ENCODE results near the gene ERBB2.

Gene ERBB2

DNA sequence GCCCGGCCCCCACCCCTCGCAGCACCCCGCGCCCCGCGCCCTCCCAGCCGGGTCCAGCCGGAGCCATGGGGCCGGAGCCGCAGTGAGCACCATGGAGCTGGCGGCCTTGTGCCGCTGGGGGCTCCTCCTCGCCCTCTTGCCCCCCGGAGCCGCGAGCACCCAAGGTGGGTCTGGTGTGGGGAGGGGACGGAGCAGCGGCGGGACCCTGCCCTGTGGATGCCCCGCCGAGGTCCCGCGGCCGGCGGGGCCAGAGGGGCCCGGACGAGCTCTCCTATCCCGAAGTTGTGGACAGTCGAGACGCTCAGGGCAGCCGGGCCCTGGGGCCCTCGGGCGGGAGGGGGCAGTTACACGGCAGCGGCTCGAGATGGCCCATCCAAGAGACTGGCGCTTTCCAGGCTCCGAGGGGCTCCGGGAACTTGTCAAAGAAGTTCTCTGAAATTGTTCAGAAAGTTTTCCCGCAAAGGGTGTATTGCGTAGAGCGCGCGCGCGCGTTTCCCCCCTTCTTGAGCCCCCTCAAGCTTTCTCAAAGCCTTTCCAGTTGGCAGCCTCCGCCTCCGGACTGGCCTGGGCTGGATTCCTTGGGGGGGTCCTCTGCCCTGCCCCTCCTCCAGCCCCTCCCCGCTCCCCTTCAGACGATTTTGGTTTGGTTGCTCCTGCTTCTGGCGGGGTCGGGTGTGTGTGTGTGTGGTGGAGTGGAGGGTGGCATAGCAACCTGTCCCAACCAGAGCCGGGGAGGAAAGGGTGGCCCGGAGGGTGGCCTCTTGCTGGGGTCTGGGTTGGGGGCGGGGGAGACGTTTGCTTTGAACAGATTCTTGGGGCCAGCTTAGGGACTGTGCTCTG lies 504 bp downstream of the ERBB2 start:
- Histone ChIP-seq H3K27ac (ENCODE audit: low read depth, low read length) (no peak overlapping the region), H3K36me3 (ENCODE audit: insufficient read depth, low read length) (no peaks in the 10 kb centered on the region), H3K4me3 (ENCODE audit: low read depth, low read length) (peak overlapping the region; percentile 90), H3K79me2 (ENCODE audit: control insufficient read depth, insufficient read depth, low read length, unreplicated experiment) (peaks cover 21% of the 10 kb centered on the region), H3K27me3 (ENCODE audit: insufficient read depth, low read length) (no peaks in the 10 kb centered on the region), H3K4me1 (ENCODE audit: control insufficient read depth, insufficient read depth, low read length, unreplicated experiment) (peaks cover 3% of the 10 kb centered on the region), H2AFZ (ENCODE audit: low read length, unreplicated experiment) (peak overlapping the region; percentile 87)

DNA sequence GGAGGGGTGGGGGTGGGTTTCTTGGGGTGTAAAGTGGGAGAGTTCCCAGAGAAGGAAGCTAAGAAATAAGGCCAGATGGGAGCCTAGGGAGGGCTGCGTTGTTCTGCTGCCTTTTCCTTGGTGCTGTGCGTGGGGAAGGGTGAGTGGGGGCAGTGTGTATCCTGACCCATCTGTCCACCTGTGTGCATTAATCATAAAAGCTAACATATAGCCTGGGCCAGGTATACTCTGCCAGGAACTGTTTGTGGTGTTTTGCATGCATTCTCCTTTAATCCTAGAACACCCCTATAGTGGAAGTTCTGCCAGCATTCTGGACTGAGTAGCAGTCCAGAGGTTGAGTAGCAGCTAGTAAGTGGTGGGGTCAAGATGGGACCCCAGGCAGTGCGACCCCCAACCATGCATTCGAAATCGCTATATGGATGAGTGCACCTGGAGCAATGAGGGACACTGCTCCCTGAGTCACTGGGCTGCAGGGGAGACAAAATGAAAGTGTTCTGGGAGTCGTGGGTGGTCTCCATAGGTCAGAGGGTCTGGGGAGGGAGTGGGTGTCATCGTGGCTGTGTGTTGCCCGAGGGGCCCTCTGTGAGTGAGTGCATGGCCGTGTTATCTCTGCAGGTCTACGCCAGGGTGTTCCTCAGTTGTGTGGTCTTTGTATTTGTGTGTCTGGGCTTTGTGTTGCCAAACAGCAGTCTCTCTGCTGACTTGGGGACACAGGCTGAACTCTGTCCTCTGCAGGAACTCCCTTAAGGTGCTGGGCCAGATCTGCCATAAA lies 1.3 kb downstream of the ERBB2 start:
- peaks cover 23% of the 10 kb centered on the region for H3K79me2 ChIP-seq (ENCODE audit: control insufficient read depth, insufficient read depth, low read length, unreplicated experiment)

DNA sequence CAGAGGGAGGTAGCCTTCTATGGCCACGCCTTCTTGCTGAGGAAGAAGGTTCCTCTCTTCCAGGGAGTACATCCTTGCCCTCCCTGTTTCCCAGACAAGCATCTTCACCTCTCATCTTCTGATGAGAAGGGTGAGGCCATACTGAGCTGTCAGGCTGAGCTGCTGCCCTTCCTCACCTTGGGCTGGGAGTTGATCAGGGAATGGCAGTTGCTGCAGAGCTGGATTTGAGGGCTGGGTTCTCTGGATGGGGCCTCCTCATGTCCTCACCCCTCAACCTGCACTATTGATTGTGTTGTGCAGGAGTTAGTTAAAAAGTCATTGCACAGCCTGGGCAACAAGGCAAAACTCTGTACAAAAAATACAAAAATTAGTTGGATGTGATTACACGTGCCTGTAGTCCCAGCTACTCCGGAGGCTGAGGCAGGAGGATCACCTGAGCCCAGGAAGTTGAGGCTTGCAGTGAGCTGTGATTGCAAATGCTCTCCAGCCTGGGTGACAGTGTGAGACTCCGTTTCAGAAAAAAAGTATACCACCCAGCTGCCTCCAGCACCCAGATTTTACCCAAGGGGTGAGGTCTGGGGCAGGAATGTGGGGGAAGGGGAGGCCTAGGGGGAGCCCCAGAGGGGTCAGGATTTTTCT lies 2.0 kb downstream of the ERBB2 start:
- H3K36me3 ChIP-seq (ENCODE audit: insufficient read depth, low read length): no peaks in the 10 kb centered on the region
- H3K4me1 ChIP-seq (ENCODE audit: control insufficient read depth, insufficient read depth, low read length, unreplicated experiment): peaks cover 3% of the 10 kb centered on the region
- peak overlapping the region; percentile 90; the same call in 1 of the 2 replicates for H3K4me3 ChIP-seq (ENCODE audit: low read depth, low read length)
- H3K79me2 ChIP-seq (ENCODE audit: control insufficient read depth, insufficient read depth, low read length, unreplicated experiment): peaks cover 27% of the 10 kb centered on the region
- no peak overlapping the region for H3K27ac ChIP-seq (ENCODE audit: low read depth, low read length)
- no peaks in the 10 kb centered on the region for H3K27me3 ChIP-seq (ENCODE audit: insufficient read depth, low read length)
- H2AFZ ChIP-seq (ENCODE audit: low read length, unreplicated experiment): no peak overlapping the region

More for the DNA sequence above, 1.3 kb downstream of the ERBB2 start:
- no peak overlapping the region for H3K27ac ChIP-seq (ENCODE audit: low read depth, low read length)
- no peak overlapping the region for H2AFZ ChIP-seq (ENCODE audit: low read length, unreplicated experiment)
- peaks cover 3% of the 10 kb centered on the region for H3K4me1 ChIP-seq (ENCODE audit: control insufficient read depth, insufficient read depth, low read length, unreplicated experiment)
- no peaks in the 10 kb centered on the region for H3K27me3 ChIP-seq (ENCODE audit: insufficient read depth, low read length)
- H3K36me3 ChIP-seq (ENCODE audit: insufficient read depth, low read length): no peaks in the 10 kb centered on the region
- H3K4me3 ChIP-seq (ENCODE audit: low read depth, low read length): peak overlapping the region; percentile 90

DNA sequence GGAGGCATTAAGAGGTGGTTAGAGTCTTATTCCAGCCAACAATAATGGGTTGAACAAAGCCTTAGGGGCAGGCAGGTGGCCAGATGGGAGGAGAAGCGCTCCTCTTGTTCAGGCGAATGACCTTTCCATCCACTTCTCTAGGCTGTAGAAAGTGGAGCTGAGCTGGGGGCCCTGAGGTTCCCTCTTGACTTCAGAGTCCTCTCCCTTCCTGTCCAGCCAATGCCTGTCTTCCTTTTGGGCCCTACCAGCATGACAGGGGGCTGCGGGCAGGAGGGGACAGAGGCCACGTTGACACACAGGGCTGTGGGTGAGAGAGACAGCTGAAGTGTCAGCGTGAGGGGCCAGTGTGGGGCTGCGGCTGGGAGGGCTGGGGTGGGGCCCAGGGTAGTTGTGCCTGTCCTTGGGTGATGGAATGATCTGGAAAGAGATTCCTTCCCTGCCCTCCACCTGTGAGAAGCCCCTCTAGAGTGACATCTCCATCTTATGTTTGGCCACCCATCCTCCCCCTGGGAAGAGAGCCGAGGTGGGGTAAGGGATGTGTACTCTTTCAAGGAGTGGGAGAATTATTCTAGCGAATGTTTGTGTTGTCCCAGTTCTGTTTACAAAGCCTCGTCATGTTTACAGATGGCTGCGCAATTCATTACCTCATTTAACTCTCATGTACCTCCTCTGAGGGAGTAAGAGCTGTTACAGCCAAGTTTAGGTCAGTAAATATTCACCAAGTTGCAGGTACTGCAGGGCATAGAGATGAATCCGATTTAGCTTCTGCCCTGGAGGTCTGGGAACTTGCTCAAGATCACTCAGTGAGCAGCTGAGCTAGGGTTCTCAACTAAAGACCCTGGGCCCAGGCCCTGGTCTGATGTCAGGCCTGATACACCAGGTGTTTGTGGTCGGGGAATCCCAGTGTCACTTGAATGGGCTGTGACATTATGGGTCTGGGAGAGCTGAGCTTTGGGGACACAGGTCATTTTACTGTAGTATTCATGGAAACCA lies 3.3 kb downstream of the ERBB2 start:
- Histone ChIP-seq H3K4me1 (ENCODE audit: control insufficient read depth, insufficient read depth, low read length, unreplicated experiment) (peaks cover 3% of the 10 kb centered on the region), H3K36me3 (ENCODE audit: insufficient read depth, low read length) (no peaks in the 10 kb centered on the region), H3K27me3 (ENCODE audit: insufficient read depth, low read length) (no peaks in the 10 kb centered on the region), H3K4me3 (ENCODE audit: low read depth, low read length) (no peak overlapping the region), H3K27ac (ENCODE audit: low read depth, low read length) (no peak overlapping the region), H3K79me2 (ENCODE audit: control insufficient read depth, insufficient read depth, low read length, unreplicated experiment) (peaks cover 27% of the 10 kb centered on the region), H2AFZ (ENCODE audit: low read length, unreplicated experiment) (no peak overlapping the region)

DNA sequence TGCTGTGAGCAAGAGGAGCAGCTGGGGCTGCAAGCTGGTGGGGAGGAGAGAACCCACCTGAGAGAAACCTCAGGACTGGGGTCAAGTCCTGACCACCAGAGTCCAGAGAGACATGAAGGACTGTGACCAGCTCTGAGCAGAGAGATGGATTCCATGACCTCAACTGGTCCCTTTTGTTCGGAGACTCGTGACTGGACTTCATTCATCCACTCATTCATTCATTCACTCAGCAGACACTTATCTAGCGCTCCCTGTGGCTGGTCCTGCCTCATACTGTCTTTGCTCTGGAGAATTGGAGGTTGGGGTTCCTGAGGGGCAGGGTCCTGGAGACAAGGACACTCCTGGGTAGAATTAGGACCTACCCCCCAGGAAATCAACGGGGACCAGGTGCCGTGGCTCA lies 4.0 kb downstream of the ERBB2 start:
- Histone ChIP-seq H3K4me3 (ENCODE audit: low read depth, low read length) (no peak overlapping the region), H3K36me3 (ENCODE audit: insufficient read depth, low read length) (no peaks in the 10 kb centered on the region), H3K4me1 (ENCODE audit: control insufficient read depth, insufficient read depth, low read length, unreplicated experiment) (peaks cover 3% of the 10 kb centered on the region), H3K27ac (ENCODE audit: low read depth, low read length) (no peak overlapping the region), H2AFZ (ENCODE audit: low read length, unreplicated experiment) (no peak overlapping the region), H3K27me3 (ENCODE audit: insufficient read depth, low read length) (no peaks in the 10 kb centered on the region), H3K79me2 (ENCODE audit: control insufficient read depth, insufficient read depth, low read length, unreplicated experiment) (peaks cover 27% of the 10 kb centered on the region)

DNA sequence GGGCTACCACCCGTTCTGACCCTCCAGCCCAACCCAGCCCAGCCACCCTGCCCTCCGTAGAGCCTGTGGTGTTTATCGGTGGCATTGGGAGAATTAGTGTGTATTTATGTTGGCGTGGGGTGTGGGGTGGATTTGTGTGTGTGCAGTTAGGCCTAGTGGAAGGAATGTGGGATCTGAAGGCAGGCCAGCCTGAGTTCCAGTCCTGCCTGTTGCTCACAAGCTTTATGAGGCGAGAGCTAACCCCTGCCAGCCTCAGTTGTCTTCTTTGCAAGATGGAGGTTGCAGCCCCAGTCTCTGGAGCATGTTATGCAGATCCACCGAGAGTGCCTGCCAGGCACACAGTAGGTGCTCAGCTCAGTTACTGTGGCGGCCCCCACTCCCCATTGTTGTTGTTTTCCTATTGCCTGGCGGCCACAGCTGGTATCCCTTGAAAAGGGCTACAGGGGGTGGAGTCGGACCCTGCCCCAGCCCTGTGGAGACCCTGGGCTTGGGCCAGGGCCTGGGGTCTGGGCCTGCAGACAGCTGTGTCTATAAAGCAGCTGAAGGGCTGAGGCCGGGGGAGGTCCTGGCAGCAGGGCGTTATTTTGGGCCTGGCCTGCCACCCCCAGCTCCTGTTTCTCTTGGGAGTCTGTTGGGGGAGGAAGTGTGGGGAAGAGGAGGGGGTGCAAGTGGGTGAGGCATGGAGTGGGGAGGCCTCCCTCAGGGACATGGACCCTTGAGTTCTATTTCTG lies 5.1 kb downstream of the ERBB2 start:
- Histone ChIP-seq H2AFZ (ENCODE audit: low read length, unreplicated experiment) (no peak overlapping the region), H3K27ac (ENCODE audit: low read depth, low read length) (no peak overlapping the region), H3K36me3 (ENCODE audit: insufficient read depth, low read length) (no peaks in the 10 kb centered on the region), H3K4me1 (ENCODE audit: control insufficient read depth, insufficient read depth, low read length, unreplicated experiment) (peaks cover 3% of the 10 kb centered on the region), H3K27me3 (ENCODE audit: insufficient read depth, low read length) (no peaks in the 10 kb centered on the region), H3K79me2 (ENCODE audit: control insufficient read depth, insufficient read depth, low read length, unreplicated experiment) (peaks cover 25% of the 10 kb centered on the region), H3K4me3 (ENCODE audit: low read depth, low read length) (no peak overlapping the region)

DNA sequence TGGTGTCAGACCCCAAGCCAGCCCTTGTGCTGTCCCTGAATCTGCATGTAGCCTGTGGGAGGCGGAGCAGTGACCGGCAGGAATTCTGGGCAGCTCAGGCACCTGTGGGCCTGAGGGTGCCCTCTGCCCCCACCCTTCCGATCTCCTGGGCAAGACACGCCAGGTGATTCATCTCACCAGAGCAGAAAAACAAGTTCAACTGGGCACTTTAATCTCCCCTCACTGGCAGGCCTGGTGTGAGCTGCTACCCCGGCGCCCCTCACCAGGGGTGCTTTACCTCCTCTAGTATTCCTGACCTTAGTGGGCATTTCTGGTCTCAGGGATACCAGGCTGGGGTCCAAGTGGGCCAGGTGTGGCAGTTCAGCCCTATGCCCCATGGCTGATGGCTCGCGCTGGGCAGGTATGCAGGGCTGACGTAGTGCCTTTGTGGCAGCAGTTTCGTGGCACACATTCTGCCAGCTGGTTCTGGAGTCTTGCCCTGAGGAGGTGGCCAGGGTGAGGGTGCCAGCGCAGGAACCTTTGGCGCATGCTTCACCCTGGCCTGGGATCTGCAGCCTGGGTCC lies 6.0 kb downstream of the ERBB2 start:
- H3K4me1 ChIP-seq (ENCODE audit: control insufficient read depth, insufficient read depth, low read length, unreplicated experiment): peaks cover 3% of the 10 kb centered on the region
- no peak overlapping the region for H3K4me3 ChIP-seq (ENCODE audit: low read depth, low read length)
- H3K79me2 ChIP-seq (ENCODE audit: control insufficient read depth, insufficient read depth, low read length, unreplicated experiment): peaks cover 19% of the 10 kb centered on the region
- no peak overlapping the region for H3K27ac ChIP-seq (ENCODE audit: low read depth, low read length)
- H3K27me3 ChIP-seq (ENCODE audit: insufficient read depth, low read length): no peaks in the 10 kb centered on the region
- no peaks in the 10 kb centered on the region for H3K36me3 ChIP-seq (ENCODE audit: insufficient read depth, low read length)
- H2AFZ ChIP-seq (ENCODE audit: low read length, unreplicated experiment): no peak overlapping the region

DNA sequence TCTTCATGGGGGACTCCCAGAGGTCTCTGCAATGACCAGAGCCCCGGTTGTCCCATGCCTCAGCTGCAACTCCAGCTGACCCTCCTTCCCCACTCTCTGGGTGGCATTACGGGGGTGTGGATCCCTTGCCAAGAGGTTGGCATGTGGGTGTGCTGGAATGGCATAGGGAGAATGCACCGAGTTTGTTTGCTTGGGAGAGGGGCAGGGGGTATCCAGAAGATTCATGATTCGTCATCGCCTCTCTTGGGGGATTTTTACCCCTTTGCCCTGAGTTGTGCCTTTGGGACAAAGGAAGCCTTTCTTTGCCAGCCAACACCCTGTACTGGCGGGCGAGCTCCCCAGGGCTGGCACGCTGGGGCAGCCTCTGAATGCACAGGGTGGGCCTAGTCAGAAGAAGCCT lies 6.5 kb downstream of the ERBB2 start:
- Histone ChIP-seq H3K79me2 (ENCODE audit: control insufficient read depth, insufficient read depth, low read length, unreplicated experiment) (peaks cover 14% of the 10 kb centered on the region), H3K36me3 (ENCODE audit: insufficient read depth, low read length) (no peaks in the 10 kb centered on the region), H3K4me3 (ENCODE audit: low read depth, low read length) (no peak overlapping the region), H3K4me1 (ENCODE audit: control insufficient read depth, insufficient read depth, low read length, unreplicated experiment) (no peaks in the 10 kb centered on the region), H3K27ac (ENCODE audit: low read depth, low read length) (no peak overlapping the region), H2AFZ (ENCODE audit: low read length, unreplicated experiment) (no peak overlapping the region), H3K27me3 (ENCODE audit: insufficient read depth, low read length) (no peaks in the 10 kb centered on the region)

DNA sequence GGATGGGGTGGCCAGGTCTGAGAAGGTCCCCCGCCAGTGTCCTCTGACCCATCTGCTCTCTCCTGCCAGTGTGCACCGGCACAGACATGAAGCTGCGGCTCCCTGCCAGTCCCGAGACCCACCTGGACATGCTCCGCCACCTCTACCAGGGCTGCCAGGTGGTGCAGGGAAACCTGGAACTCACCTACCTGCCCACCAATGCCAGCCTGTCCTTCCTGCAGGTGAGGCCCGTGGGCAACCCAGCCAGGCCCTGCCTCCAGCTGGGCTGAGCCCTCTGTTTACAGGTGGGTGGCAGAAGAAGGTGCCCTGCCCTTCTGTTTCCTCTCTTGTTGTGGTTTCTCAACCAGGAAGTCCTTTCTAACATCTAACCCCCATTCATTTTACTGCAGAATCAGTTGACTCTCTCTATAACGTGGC lies 7.1 kb downstream of the ERBB2 start:
- Histone ChIP-seq H2AFZ (ENCODE audit: low read length, unreplicated experiment) (no peak overlapping the region), H3K79me2 (ENCODE audit: control insufficient read depth, insufficient read depth, low read length, unreplicated experiment) (peaks cover 9% of the 10 kb centered on the region), H3K27ac (ENCODE audit: low read depth, low read length) (no peak overlapping the region), H3K27me3 (ENCODE audit: insufficient read depth, low read length) (no peaks in the 10 kb centered on the region), H3K4me3 (ENCODE audit: low read depth, low read length) (no peak overlapping the region), H3K4me1 (ENCODE audit: control insufficient read depth, insufficient read depth, low read length, unreplicated experiment) (no peaks in the 10 kb centered on the region), H3K36me3 (ENCODE audit: insufficient read depth, low read length) (no peaks in the 10 kb centered on the region)

Measured in ACC112 (cell line).